Neutrophil (primary cell): ENCODE data around the gene DGKK.

Source experiments
- H3K27ac ChIP-seq: fragments of 200-600 bp; sonication (generic); 2 replicates; pipeline ENCODE4 v1.5.1; 2016; ENCODE audit warnings: mild to moderate bottlenecking, moderate library complexity
- H3K27me3 ChIP-seq: fragments of 200-600 bp; sonication (generic); 2 replicates; pipeline ENCODE4 v1.6.0; 2016; ENCODE audit warnings: mild to moderate bottlenecking
- H3K36me3 ChIP-seq: fragments of 200-600 bp; sonication (generic); 2 replicates; pipeline ENCODE4 v1.5.1; 2017
- H3K4me1 ChIP-seq, 2 experiments: fragments of 200-600 bp in 1 of 2; sonication (generic) in 1 of 2; 1 replicate in 1 of 2; 2 replicates in 1 of 2; pipeline versions ENCODE4 v1.5.1 to v1.6.1; 2013 to 2016; ENCODE audit warnings: low read depth in 1 of 2, low read length in 1 of 2, mild to moderate bottlenecking in 1 of 2, moderate library complexity in 1 of 2; ENCODE audit not compliant: control insufficient read depth in 1 of 2, insufficient read depth in 1 of 2
- H3K4me3 ChIP-seq, 2 experiments: fragments of 200-600 bp in 1 of 2; sonication (generic) in 1 of 2; 1 replicate in 1 of 2; 2 replicates in 1 of 2; pipeline ENCODE4 v1.5.1; 2013 to 2016; ENCODE audit warnings: low read depth in 1 of 2, low read length in 1 of 2, mild to moderate bottlenecking in 1 of 2, moderate library complexity in 1 of 2
- H3K9me3 ChIP-seq: fragments of 200-600 bp; sonication (generic); 2 replicates; pipeline ENCODE4 v1.5.1; 2016
- TF ChIP-seq, protein P1 (sequence below): fragments of 200-600 bp; sonication (generic); IDR thresholded peaks from 2 replicates; pipeline ENCODE4 v1.5.1; 2016; ENCODE audit warnings: antibody characterized with exemption

Gene DGKK

GRCh38 chrX:50459615-50460014, 11.0 kb downstream of the DGKK start:
- H3K36me3 ChIP-seq = no peaks in the 10 kb centered on the region
- no peak overlapping the region for H3K27ac ChIP-seq
- TF ChIP-seq, protein P1, sequence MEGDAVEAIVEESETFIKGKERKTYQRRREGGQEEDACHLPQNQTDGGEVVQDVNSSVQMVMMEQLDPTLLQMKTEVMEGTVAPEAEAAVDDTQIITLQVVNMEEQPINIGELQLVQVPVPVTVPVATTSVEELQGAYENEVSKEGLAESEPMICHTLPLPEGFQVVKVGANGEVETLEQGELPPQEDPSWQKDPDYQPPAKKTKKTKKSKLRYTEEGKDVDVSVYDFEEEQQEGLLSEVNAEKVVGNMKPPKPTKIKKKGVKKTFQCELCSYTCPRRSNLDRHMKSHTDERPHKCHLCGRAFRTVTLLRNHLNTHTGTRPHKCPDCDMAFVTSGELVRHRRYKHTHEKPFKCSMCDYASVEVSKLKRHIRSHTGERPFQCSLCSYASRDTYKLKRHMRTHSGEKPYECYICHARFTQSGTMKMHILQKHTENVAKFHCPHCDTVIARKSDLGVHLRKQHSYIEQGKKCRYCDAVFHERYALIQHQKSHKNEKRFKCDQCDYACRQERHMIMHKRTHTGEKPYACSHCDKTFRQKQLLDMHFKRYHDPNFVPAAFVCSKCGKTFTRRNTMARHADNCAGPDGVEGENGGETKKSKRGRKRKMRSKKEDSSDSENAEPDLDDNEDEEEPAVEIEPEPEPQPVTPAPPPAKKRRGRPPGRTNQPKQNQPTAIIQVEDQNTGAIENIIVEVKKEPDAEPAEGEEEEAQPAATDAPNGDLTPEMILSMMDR = no peak
- H3K4me3 ChIP-seq = no peak overlapping the region
- peaks cover 36% of the 10 kb centered on the region for H3K27me3 ChIP-seq
- H3K9me3 ChIP-seq = no peaks in the 10 kb centered on the region
- H3K4me1 ChIP-seq = peaks cover 14 to 15% of the 10 kb centered on the region in 2 experiments

DNA sequence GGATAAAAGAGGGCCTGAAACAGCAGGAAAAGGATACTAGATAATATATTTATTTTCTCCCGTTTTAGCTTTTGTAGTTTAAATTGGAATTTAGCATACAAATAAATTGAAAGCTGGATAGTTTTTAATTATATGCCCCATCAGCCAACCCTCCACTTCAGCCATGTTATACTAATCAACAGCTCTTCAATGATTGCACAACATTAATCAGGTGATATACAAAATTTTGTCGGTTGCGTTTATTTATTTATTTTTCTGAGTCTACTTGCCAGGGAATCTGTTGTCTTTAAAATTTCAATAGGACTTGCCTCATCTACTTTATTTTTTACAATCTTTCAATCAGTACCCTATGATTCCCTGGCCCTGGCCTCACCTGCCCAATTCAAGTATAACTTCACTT, 12.1 kb downstream of the DGKK start:
- Histone ChIP-seq H3K4me1 (peaks cover 14 to 15% of the 10 kb centered on the region in 2 experiments), H3K27ac (no peak overlapping the region), H3K4me3 (no peak overlapping the region), H3K36me3 (no peaks in the 10 kb centered on the region), H3K9me3 (no peaks in the 10 kb centered on the region), H3K27me3 (peaks cover 24% of the 10 kb centered on the region)
- TF ChIP-seq, protein P1 = no peak

DNA sequence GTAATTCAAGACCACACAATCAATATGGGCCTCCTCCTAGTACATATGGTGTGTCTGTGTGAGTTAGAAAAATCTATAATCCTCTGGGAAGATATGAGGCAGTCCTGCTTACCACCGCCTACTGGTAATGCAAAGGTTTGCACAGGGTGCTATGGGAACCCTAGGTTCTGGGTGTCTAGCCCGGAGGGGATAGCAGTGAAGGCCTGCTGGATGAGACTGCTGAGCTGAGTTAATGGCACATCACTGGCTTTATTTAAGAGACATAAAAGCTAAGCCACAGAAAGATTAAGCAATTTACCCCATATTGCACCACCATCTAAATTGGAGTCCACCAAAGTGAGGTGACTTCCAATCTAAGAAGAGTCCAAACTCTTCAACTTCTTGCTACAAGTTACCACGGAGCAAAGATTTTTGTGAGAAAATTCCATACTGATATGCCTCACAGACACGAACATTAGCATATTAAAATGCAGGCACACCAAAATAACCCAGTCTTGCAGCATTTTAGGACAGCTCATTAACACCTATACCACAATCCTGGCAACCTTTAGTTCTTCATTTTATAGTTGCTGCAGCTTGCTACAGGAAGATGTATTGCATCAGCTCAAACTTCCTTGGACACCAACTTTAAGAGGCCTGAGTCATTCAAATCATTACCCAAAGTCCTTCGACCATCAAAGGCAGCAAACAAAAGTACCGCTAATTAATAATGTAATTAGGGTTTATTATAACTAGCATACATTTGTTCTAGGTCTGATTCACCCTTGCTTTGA, 13.7 kb downstream of the DGKK start:
- Histone ChIP-seq H3K9me3 (no peaks in the 10 kb centered on the region), H3K4me3 (no peak overlapping the region), H3K36me3 (no peaks in the 10 kb centered on the region), H3K27me3 (peaks cover 10% of the 10 kb centered on the region), H3K4me1 (peaks cover 14 to 15% of the 10 kb centered on the region in 2 experiments), H3K27ac (peak overlapping the region; percentile 58)
- TF ChIP-seq, protein P1 = no peak

DNA sequence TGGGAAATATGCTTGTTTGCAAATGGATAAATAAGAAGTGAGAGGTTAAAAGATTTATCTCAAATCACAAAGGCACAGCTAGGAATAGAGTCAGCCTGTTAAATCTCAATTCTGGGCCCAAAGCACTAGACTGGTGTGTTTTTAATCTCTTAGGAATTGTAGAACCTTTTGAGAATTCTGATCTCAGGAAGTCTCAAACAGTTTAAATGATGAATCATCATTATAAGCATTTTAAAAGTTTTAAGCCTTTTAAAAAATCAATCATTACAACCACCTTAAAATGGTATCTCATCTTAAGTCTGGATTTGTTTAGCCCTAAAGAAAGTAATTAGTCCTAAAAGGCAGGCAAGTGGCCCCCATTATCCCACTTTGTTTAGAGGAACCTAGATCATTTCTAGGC, 17.8 kb downstream of the DGKK start:
- Histone ChIP-seq H3K4me1 (peaks cover 13 to 15% of the 10 kb centered on the region in 2 experiments), H3K36me3 (no peaks in the 10 kb centered on the region), H3K9me3 (no peaks in the 10 kb centered on the region), H3K27ac (no peak overlapping the region), H3K4me3 (no peak overlapping the region), H3K27me3 (no peaks in the 10 kb centered on the region)
- TF ChIP-seq, protein P1 = no peak

GRCh38 chrX:50450324-50450723, 20.3 kb downstream of the DGKK start:
- H3K27me3 ChIP-seq = no peaks in the 10 kb centered on the region
- no peaks in the 10 kb centered on the region for H3K4me1 ChIP-seq
- no peak overlapping the region for H3K27ac ChIP-seq
- TF ChIP-seq, protein P1 = no peak
- H3K9me3 ChIP-seq = no peaks in the 10 kb centered on the region
- no peak overlapping the region for H3K4me3 ChIP-seq
- no peaks in the 10 kb centered on the region for H3K36me3 ChIP-seq
